Ureter (tissue), 1 donor: ENCODE data around the gene TMEM79. TPM values are rescaled to one million over a fixed set of nuclear protein-coding genes. Genes with fewer than 3 reads are reported as not detected.

Experiments used
- DNase-seq: peaks from one replicate; pipeline ENCODE4 v3.0.0-alpha.2; 2020; ENCODE audit warnings: low spot score
- total RNA-seq: library from RNA; stranded (reverse); gene quantifications from one replicate; pipeline ENCODE4 v1.2.4, GENCODE V29; 2023
- donor health status: DM: yes; HTN: yes; CAD: no.

TMEM79 gene
- total RNA-seq, 1 donor from 2014 or later: 26.2 TPM

- no peak for DNase-seq
Measured at GRCh38 chr1:156262461-156263287, 21.5 kb upstream of the TMEM79 start.

DNA sequence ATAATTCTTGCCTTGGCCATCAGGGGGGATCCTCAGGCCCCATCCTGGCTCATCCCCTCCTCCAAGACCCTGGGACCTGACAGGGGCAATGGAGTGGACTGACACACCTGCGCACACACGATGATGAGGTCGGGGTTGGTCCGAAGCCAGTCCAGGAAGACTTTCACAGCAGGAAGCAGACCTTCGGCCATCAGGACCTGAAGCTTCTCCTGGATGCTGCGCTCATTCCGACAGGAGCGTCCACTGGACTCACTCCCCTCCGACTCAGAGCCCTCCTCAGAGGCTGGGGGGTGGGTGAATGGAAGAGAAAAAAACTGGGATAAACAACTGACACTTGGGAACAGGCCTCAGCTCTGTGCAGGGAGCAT is 20.9 kb upstream of the TMEM79 start:
- no peak for DNase-seq

GRCh38 chr1:156266051-156266450 is 18.1 kb upstream of the TMEM79 start:
- DNase-seq: no peak

- DNase-seq: no peak
Measured at GRCh38 chr1:156268336-156268735, 15.8 kb upstream of the TMEM79 start.

GRCh38 chr1:156270314-156270713 is 13.8 kb upstream of the TMEM79 start:
- no peak for DNase-seq

DNA sequence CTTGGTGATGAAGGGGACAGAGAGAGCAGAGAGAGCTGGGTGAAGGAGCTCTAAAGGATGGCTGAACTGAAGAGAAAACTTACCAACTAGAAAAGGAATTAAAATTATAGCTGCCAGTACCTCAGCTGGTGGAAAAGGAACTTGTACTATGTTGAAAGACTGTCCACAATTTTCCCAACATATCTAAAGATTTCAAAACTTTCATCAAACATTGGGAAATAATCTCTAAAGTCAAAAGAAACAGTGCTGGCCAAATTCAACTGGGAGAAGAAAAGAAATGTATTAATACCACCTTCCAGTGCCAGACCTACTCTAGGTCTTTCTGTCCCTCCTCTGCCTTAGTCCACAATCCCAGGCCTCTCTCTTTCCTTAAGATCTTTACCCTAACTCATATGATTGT is 7.6 kb upstream of the TMEM79 start:
- DNase-seq: no peak

GRCh38 chr1:156276966-156277381 is 7.2 kb upstream of the TMEM79 start:
- no peak for DNase-seq

- no peak for DNase-seq
Measured at GRCh38 chr1:156279837-156280236, 4.3 kb upstream of the TMEM79 start.

GRCh38 chr1:156281281-156281680 is 2.8 kb upstream of the TMEM79 start:
- no peak for DNase-seq

DNA sequence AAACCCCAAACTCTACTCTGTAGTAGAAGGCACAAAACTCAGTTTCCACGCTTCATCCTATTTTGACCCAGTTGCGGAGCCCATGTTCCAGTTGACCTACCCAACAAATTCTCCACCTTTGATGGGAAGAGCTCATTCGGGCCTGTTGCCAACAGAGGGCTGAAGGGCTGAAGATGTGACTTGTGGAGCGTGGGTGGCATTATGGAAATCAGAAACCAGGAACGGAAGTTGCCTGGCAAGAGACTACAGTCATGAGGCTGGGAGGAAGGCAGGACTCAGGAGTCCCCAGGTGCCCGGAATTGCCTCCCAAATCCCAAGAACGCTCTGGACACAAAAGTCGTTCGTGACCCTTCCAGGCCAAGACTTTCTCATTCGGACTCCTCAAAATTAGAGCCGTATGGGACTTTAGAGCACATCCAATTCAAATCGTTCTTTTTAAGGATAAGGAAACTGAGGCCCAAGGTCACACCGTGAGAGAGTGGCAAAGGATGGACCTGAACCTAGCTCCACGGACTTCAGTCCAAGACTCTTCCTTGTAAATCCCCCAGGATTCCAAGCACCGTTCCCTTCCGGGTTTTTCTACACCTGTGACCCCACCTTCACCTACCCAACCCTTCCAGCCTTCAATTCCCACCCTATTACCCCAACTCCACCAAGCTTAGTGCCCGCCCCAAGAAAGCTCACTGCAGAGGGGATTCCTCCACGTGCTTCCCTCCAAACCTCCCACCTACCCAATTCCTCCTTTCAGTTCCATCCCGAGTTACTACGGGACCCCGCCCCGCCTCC is 2.2 kb upstream of the TMEM79 start:
- DNase-seq: no peak

DNA sequence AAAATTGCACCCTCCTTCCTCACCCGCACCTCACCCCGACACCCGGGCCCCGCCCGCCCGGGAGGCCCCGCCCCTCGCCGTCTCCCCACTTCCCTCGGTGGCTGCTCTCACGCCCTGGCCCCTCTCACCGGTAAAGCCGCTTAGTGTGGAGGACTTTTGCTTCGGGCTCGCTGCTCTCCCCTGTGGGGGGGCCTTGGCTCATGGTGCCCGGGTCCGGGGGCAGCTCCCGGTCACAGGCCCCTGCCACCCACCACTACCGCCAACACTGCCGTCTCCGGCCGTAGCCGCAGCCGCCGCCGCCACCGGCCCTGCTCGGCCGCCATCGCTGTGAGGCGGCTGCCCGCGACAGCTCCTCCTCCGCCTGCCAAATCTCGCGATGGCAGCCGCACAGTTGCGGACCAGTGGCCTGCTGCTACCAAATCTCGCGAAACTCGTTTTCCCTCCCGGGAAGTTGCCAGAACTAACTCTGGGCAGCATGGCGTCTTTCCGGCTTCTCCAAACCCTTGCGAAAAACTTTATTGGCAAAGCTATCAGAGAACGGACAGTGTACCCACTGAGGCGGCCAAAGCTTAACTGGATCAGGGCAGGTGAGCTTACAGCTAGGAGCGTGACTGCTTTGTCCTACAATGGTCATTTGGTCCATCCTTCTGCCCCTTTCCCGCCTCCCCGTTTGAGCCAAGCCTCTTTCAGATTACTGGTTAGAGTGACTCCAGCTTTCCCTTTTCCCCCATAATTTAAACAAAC is 1.5 kb upstream of the TMEM79 start, which contains the start of gene SMG5:
TSS of gene SMG5 (minus strand) at position 347 of the 744 bp plus-strand sequence. CDS start at position 202, 145 bp downstream.
- DNase-seq: peak; percentile 98

DNA sequence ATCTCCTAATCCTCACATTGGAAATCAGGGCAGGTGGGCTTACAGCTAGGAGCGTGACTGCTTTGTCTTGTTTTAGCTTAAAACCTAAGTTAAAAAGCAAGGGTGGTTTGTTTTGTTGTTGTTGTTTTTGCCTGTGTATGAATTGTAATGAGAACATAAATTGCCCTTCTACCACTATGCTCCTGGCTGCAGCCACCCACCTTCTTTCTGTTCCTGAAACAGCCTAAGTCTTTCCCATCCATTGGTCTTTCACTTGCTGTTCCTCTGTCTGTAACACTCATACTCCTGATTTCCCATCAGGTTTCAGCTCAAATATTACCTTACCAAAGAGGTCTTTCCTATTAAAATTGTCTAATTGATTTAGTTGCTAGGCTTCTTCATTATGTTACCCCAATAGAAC is 604 bp upstream of the TMEM79 start:
- DNase-seq: no peak

DNA sequence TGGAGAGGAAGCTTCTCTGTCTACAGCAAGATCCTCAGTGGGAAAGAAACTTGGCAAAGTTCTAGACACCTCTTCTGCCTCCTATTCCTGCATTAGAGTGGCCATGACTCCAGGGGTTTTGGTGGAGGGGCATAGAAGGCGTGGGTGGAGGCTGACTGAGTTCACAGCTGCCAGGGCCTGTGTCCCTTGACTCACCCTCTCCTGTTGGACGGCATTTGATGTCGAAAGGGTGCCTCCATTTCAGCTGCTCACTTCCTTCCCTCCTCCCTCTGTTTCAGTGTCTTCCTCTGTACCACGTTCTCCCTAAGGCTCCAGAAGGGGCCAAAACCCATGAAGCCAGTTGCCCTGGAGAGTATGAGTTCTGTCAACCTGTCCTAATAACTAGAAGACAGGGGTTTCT is 632 bp downstream of the TMEM79 start:
- no peak for DNase-seq

DNA sequence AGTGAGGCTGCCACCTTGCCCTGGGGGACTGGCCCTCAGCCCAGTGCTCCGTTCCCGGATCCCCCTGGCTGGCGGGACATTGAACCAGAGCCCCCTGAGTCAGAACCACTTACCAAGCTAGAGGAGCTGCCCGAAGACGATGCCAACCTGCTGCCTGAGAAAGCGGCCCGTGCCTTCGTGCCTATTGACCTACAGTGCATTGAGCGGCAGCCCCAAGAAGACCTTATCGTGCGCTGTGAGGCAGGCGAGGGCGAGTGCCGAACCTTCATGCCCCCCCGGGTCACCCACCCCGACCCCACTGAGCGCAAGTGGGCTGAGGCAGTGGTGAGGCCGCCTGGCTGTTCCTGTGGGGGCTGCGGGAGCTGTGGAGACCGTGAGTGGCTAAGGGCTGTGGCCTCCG is 1.3 kb downstream of the TMEM79 start:
- DNase-seq: no peak

DNA sequence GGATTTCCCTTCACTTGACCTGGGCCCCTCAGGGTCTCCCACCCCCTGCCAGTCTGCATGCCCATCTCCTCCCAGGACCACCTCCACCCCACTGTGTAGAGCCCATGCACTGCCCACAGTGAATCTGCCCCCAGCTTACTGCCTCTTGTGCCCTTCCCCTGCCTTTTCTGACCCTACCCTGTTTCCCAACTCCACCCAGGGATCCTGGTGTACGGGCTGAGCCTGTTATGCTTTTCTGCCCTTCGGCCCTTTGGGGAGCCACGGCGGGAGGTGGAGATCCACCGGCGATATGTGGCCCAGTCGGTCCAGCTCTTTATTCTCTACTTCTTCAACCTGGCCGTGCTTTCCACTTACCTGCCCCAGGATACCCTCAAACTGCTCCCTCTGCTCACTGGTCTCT is 1.9 kb downstream of the TMEM79 start:
- DNase-seq: no peak

DNA sequence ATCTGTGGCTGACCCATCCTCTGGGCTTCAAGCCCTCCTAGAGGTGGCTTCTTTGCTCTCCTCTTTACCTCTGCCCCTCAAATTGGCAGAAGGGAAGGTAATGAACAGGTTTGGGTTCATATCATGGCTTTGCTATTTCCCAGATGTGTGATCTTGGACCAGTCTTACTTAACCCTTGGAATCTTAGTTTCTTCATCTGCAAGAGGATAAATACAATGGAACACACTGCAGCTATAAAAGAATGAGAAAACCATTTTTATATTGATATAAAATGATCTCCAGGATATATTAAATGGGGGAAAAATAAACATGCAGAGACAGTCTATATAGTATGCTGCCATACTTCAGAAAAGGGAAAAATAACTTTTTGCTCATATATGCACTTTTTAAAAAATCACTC is 5.7 kb downstream of the TMEM79 start:
- no peak for DNase-seq

- peak; percentile 87 for DNase-seq
Measured at GRCh38 chr1:156291226-156292061, 7.3 kb downstream of the TMEM79 start.

DNA sequence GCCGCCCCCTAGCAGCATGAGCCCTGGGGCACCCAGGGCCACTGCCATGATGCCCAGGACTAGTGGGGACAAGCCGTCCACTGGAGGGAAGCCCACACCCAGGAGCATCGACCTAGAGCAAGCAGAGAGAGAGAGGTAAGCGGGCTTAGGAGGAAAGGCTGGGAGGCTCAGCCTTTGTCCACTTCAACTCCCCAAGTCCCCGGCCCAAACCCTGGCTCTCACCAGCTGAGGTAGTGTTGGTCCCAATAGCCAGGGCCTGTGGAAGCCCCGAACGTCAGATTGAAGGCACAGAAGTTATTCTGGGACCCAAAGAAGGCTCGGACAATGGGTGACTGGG is 8.9 kb downstream of the TMEM79 start:
- DNase-seq: no peak

GRCh38 chr1:156293895-156294294 is 9.8 kb downstream of the TMEM79 start:
- no peak for DNase-seq

- peak; percentile 63 for DNase-seq
Measured at GRCh38 chr1:156295391-156295947, 11.3 kb downstream of the TMEM79 start, which contains the start of gene GLMP. GLMP (minus strand) TSS chr1:156295679; CDS start chr1:156295645, 34 bp downstream.

DNA sequence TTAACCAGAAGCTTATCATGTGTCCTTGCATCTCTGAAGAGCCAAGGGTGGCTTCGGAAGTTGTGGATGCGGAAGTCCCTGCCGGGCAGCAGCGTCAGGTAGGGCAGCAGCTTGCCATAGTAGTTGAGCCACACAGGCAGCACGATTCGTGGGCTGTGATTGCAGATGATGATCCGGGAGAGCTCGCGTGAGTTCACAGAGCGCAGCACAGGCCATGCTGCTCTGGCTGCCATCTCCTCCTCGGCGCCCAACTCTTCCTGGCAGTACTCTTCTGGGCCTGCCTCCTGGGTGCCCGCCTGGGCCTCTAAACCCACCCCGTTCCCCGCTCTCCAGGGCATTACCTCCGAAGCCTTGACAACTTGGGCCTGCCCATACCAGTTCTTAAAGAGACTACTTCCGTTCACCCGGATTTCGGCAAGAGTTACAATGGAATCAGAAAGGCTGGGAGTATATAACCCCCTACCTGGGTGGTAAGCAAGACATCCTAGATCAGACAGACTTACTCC is 14.8 kb downstream of the TMEM79 start, which contains the start of gene VHLL:
TSS of gene VHLL (minus strand) at position 456 of the 506 bp plus-strand sequence. CDS start at position 338, 118 bp downstream.
- no peak for DNase-seq
